NT2/D1 (cell line): ENCODE results near the gene HOXA2.

Source experiments
- DNase-seq: peaks from one replicate; pipeline ENCODE4 v3.0.0-alpha.2; 2011; ENCODE audit warnings: low read depth, low spot score
- H3K27me3 ChIP-seq: 2 replicates; pipeline ENCODE4 v1.6.0; 2011; ENCODE audit warnings: mild to moderate bottlenecking; ENCODE audit not compliant: insufficient read length, insufficient read depth
- H3K36me3 ChIP-seq: 2 replicates; pipeline ENCODE4 v1.6.1; 2011; ENCODE audit warnings: mild to moderate bottlenecking, low read length, mixed read lengths; ENCODE audit not compliant: insufficient read depth, insufficient read length
- H3K4me1 ChIP-seq: 2 replicates; pipeline ENCODE4 v1.5.1; 2011; ENCODE audit not compliant: insufficient read depth, insufficient read length
- H3K4me3 ChIP-seq: 2 replicates; pipeline ENCODE4 v1.5.1; 2011; ENCODE audit warnings: low read depth; ENCODE audit not compliant: insufficient read length
- H3K9ac ChIP-seq: 2 replicates; pipeline ENCODE4 v1.6.0; 2011; ENCODE audit warnings: low read depth; ENCODE audit not compliant: insufficient read length
- H3K9me3 ChIP-seq: 2 replicates; pipeline ENCODE4 v1.5.1; 2011; ENCODE audit warnings: mild to moderate bottlenecking, low read length; ENCODE audit not compliant: insufficient read depth
- SUZ12 ChIP-seq: IDR thresholded peaks from 2 replicates; pipeline ENCODE4 v1.6.1; 2011; ENCODE audit not compliant: insufficient read length, insufficient read depth; ENCODE audit errors: extremely low read depth
- YY1 ChIP-seq: IDR thresholded peaks from 2 replicates; pipeline ENCODE4 v1.6.1; 2011; ENCODE audit not compliant: insufficient read length, insufficient read depth
- ZNF274 ChIP-seq: IDR thresholded peaks from 2 replicates; pipeline ENCODE4 v1.6.1; 2011; ENCODE audit warnings: mild to moderate bottlenecking, low read depth, low read length

Gene HOXA2

DNA sequence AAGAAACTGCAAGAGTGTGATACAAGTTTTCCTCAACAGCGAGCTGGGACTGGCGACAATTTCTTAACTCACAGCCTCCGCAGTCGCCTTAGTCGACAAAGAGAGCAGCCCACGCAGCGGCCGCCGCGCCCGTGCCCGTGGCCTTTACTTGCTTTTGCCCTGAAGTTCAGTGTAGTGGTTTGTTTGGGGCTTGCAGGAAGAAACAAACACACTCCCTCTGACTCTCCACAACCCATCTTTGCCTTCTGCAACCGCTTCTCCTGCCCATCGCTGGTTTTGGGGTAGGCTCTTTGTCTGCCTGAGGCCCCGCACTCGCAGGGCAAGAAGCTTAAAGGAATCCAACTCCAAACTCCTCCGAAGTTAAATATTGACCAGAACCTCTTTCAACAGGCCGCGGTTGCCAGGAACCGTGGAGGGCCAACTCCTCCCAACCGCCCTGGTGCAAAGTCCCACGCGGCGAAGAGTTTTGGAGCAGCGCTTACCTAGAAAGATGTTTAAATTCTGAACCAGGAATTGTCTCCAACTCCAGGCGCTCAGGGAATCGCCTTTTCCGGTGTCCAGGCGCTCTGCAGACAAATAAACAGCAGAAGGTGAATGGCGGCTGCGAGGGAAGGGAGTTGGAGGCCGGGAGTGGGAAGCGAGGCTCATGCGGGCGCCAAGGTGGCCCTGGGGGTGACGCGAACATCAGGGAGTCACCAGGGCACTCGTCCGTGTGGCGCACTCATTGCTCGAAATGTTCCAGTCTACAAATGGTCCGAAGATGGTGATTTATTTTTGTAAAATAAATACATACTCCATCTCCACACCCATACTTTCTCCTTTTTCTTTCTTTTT is 19.8 kb upstream of the HOXA2 start:
- TF ChIP-seq SUZ12 (no peak), YY1 (no peak), ZNF274 (no peak)
- Histone ChIP-seq H3K27me3 (peaks cover 100% of the 10 kb centered on the region), H3K9ac (no peak overlapping the region)

GRCh38 chr7:27121684-27122076 is 19.2 kb upstream of the HOXA2 start:
- Histone ChIP-seq H3K4me1 (no peaks in the 10 kb centered on the region), H3K9me3 (no peaks in the 10 kb centered on the region), H3K4me3 (no peak overlapping the region), H3K27me3 (peaks cover 100% of the 10 kb centered on the region), H3K36me3 (no peaks in the 10 kb centered on the region), H3K9ac (no peak overlapping the region)
- no peak for TF ChIP-seq SUZ12
- TF ChIP-seq YY1, result no peak
- DNase-seq, result no peak

More for the DNA sequence above, 19.8 kb upstream of the HOXA2 start:
- Histone ChIP-seq H3K4me1 (no peaks in the 10 kb centered on the region), H3K36me3 (no peaks in the 10 kb centered on the region), H3K9me3 (no peaks in the 10 kb centered on the region), H3K4me3 (no peak overlapping the region)
- no peak for DNase-seq

GRCh38 chr7:27119412-27119911 is 17.0 kb upstream of the HOXA2 start:
- Histone ChIP-seq H3K4me1 (peaks cover 2% of the 10 kb centered on the region), H3K9ac (no peak overlapping the region), H3K36me3 (no peaks in the 10 kb centered on the region), H3K9me3 (no peaks in the 10 kb centered on the region), H3K27me3 (peaks cover 100% of the 10 kb centered on the region), H3K4me3 (no peak overlapping the region)
- no peak for TF ChIP-seq SUZ12
- TF ChIP-seq ZNF274, result no peak
- TF ChIP-seq YY1, result no peak
- DNase-seq, result no peak

GRCh38 chr7:27118580-27118979 is 16.1 kb upstream of the HOXA2 start:
- no peak for DNase-seq
- H3K27me3 ChIP-seq, result peaks cover 97% of the 10 kb centered on the region

GRCh38 chr7:27117887-27118491 is 15.5 kb upstream of the HOXA2 start:
- Histone ChIP-seq H3K4me3 (no peak overlapping the region), H3K27me3 (peaks cover 97% of the 10 kb centered on the region), H3K36me3 (no peaks in the 10 kb centered on the region), H3K9ac (no peak overlapping the region), H3K4me1 (peaks cover 2% of the 10 kb centered on the region), H3K9me3 (no peaks in the 10 kb centered on the region)
- DNase-seq, result no peak
- no peak for TF ChIP-seq YY1
- TF ChIP-seq SUZ12, result no peak
- TF ChIP-seq ZNF274, result no peak

More at GRCh38 chr7:27118580-27118979, 16.1 kb upstream of the HOXA2 start:
- Histone ChIP-seq H3K9me3 (no peaks in the 10 kb centered on the region), H3K36me3 (no peaks in the 10 kb centered on the region), H3K4me1 (peaks cover 2% of the 10 kb centered on the region), H3K4me3 (no peak overlapping the region), H3K9ac (no peak overlapping the region)
- no peak for TF ChIP-seq YY1

- H3K36me3 ChIP-seq, result no peaks in the 10 kb centered on the region
- TF ChIP-seq ZNF274 (no peak), YY1 (no peak), SUZ12 (no peak)
- H3K4me3 ChIP-seq, result no peak overlapping the region
- H3K4me1 ChIP-seq, result peaks cover 2% of the 10 kb centered on the region
- H3K27me3 ChIP-seq, result peaks cover 97% of the 10 kb centered on the region
- no peak overlapping the region for H3K9ac ChIP-seq
- no peak for DNase-seq
- H3K9me3 ChIP-seq, result no peaks in the 10 kb centered on the region
These were observed 14.7 kb upstream of the HOXA2 start for GRCh38 chr7:27116962-27117886.
